GM19328 (cell line): ENCODE measurements around the gene RAPGEF3.

Experiments
- ATAC-seq: cut with Tn5 transposase; IDR thresholded peaks from one replicate; pipeline ENCODE4 v1.9.1; 2021; ENCODE audit warnings: mild to moderate bottlenecking, moderate library complexity; ENCODE audit not compliant: unreplicated experiment

RAPGEF3 gene

GRCh38 chr12:47758834-47759690 is at the start of gene RAPGEF3:
Gene RAPGEF3, minus strand, starts transcription at chr12:47758880. Its CDS starts 324 bp downstream, at chr12:47758556.
- no peak for ATAC-seq

- no peak for ATAC-seq
Observed at GRCh38 chr12:47808050-47808449, 49.4 kb upstream of the RAPGEF3 start.

- ATAC-seq = no peak
Observed at GRCh38 chr12:47807338-47807737, 48.7 kb upstream of the RAPGEF3 start.

- ATAC-seq = no peak
Observed at GRCh38 chr12:47805417-47805816, 46.7 kb upstream of the RAPGEF3 start.

GRCh38 chr12:47804171-47804570 is 45.5 kb upstream of the RAPGEF3 start:
- ATAC-seq = no peak

GRCh38 chr12:47803191-47803875 is 44.7 kb upstream of the RAPGEF3 start:
- ATAC-seq = no peak

GRCh38 chr12:47802312-47802711 is 43.6 kb upstream of the RAPGEF3 start:
- ATAC-seq = no peak

- ATAC-seq = no peak
Observed at GRCh38 chr12:47801904-47802246, 43.2 kb upstream of the RAPGEF3 start.

GRCh38 chr12:47801170-47801903 is 42.7 kb upstream of the RAPGEF3 start:
- ATAC-seq = no peak

GRCh38 chr12:47800582-47800981 is 41.9 kb upstream of the RAPGEF3 start:
- ATAC-seq = no peak

GRCh38 chr12:47799357-47799955 is 40.8 kb upstream of the RAPGEF3 start:
- no peak for ATAC-seq

- ATAC-seq = no peak
Observed at GRCh38 chr12:47798382-47798948, 39.8 kb upstream of the RAPGEF3 start.

- no peak for ATAC-seq
Observed at GRCh38 chr12:47797441-47797840, 38.8 kb upstream of the RAPGEF3 start.

- no peak for ATAC-seq
Observed at GRCh38 chr12:47795814-47796411, 37.2 kb upstream of the RAPGEF3 start.

GRCh38 chr12:47795121-47795813 is 36.6 kb upstream of the RAPGEF3 start:
- ATAC-seq = no peak

- ATAC-seq = no peak
Observed at GRCh38 chr12:47794679-47795078, 36.0 kb upstream of the RAPGEF3 start.

GRCh38 chr12:47793015-47793681 is 34.5 kb upstream of the RAPGEF3 start:
- no peak for ATAC-seq

- ATAC-seq = no peak
Observed at GRCh38 chr12:47791874-47792273, 33.2 kb upstream of the RAPGEF3 start.

- ATAC-seq = no peak
Observed at GRCh38 chr12:47791351-47791746, 32.7 kb upstream of the RAPGEF3 start.
